ENCODE results near the gene ITSN1. TPM values are rescaled to one million over a fixed set of nuclear protein-coding genes. Genes with fewer than 3 reads are reported as not detected.

The ITSN1 gene
- total RNA-seq, 1 donor from 2014 or later, result 44.0 TPM

DNA sequence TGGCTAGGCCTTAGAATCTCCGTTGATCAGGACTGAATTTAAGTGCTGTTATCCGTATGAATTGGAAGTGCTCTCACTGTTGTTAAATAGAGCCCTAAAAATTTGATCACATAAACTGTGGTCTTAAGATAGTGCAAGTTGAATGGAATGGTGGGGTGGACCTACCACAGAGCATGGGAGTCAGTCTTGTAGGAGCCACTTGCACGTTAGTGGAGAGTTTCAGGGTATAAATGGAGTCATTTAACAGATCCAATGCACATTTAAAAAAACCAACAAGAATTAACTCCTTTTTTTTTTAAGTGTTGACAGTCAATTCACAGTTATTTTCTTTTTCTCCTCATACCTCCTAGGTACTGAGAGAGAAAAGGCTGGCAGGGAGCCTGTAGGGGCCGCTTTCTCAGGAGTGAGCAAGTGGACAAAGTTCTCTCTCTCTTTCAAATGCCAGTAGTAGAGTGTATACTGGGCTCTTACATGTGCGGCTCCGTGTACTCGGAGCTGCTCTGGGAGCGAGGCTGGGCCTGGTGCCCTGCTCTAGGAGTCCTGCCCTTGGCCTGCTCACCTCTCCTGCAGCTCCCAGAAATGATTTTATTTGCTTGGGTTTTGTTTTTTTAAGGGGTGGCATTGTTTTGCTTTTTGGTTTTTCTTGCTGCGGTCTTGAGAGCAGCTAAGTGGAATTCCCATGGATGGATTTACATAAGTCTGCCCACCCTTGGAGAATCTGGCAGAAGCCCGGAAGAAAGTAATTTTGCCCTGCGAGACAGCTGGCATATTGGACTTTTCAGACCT lies 182.0 kb downstream of the ITSN1 start:
- Mint-ChIP-seq H3K4me1 (ENCODE audit: unreplicated experiment) (peaks cover 79% of the 10 kb centered on the region), H3K36me3 (ENCODE audit: unreplicated experiment) (peaks cover 32% of the 10 kb centered on the region), H3K27me3 (ENCODE audit: unreplicated experiment) (no peaks in the 10 kb centered on the region), H3K4me3 (ENCODE audit: unreplicated experiment) (peak overlapping the region; percentile 46), H3K27ac (ENCODE audit: unreplicated experiment) (peak overlapping the region; percentile 86), H3K9me3 (ENCODE audit: unreplicated experiment) (no peaks in the 10 kb centered on the region)
- TF ChIP-seq, protein P1, sequence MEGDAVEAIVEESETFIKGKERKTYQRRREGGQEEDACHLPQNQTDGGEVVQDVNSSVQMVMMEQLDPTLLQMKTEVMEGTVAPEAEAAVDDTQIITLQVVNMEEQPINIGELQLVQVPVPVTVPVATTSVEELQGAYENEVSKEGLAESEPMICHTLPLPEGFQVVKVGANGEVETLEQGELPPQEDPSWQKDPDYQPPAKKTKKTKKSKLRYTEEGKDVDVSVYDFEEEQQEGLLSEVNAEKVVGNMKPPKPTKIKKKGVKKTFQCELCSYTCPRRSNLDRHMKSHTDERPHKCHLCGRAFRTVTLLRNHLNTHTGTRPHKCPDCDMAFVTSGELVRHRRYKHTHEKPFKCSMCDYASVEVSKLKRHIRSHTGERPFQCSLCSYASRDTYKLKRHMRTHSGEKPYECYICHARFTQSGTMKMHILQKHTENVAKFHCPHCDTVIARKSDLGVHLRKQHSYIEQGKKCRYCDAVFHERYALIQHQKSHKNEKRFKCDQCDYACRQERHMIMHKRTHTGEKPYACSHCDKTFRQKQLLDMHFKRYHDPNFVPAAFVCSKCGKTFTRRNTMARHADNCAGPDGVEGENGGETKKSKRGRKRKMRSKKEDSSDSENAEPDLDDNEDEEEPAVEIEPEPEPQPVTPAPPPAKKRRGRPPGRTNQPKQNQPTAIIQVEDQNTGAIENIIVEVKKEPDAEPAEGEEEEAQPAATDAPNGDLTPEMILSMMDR (IDR thresholded peaks at IDR 0.05), result peak; percentile 53
- no peak for DNase-seq (ENCODE audit: extremely low spot score, unreplicated experiment)

DNA sequence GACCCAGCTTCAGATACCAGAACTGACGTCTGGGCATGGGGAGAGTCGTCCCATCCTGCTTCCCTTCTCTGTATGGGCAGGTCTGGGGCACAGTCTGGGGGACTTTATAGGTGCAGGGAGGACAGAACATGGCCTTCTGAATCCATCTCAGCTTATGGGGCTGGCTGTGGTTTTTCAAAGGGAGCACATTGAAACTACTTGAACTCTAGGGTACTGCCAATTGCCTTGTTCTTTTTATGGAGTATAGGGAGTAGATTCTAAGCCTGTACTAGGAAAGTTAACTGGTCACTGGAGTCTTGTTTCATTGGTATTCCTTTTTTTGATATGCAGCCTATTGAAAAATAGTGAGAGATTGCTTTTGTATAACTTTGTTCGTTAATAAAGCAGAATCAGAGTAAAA lies 183.1 kb downstream of the ITSN1 start:
- H3K4me3 Mint-ChIP-seq (ENCODE audit: unreplicated experiment), result peak overlapping the region; percentile 27
- H3K27ac Mint-ChIP-seq (ENCODE audit: unreplicated experiment), result peak overlapping the region; percentile 66
- H3K36me3 Mint-ChIP-seq (ENCODE audit: unreplicated experiment), result peaks cover 37% of the 10 kb centered on the region
- H3K9me3 Mint-ChIP-seq (ENCODE audit: unreplicated experiment), result no peaks in the 10 kb centered on the region
- no peaks in the 10 kb centered on the region for H3K27me3 Mint-ChIP-seq (ENCODE audit: unreplicated experiment)
- H3K4me1 Mint-ChIP-seq (ENCODE audit: unreplicated experiment), result peaks cover 75% of the 10 kb centered on the region
- no peak for DNase-seq (ENCODE audit: extremely low spot score, unreplicated experiment)
- TF ChIP-seq, protein P1 (IDR thresholded peaks at IDR 0.05), result no peak

DNA sequence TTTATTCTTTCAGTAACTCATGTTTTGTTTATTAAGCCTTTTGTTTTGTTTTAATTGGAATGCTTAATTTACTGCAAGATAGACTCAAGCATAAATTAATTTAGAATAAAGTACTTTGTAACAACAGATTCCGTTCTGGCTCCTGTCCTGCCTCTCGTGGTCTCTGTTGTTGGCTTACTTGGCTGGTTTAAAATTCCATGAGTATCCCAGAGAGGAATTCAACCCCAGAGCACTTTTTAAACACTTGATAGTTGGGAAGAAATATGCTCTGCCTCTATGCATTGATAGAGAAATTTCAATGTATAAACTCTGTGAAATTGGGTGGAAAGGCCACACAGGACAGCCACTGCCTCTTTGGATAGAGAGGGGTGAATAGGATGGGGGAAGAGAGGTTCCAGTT lies 183.6 kb downstream of the ITSN1 start:
- H3K27me3 Mint-ChIP-seq (ENCODE audit: unreplicated experiment), result no peaks in the 10 kb centered on the region
- no peaks in the 10 kb centered on the region for H3K9me3 Mint-ChIP-seq (ENCODE audit: unreplicated experiment)
- DNase-seq (ENCODE audit: extremely low spot score, unreplicated experiment), result no peak
- H3K4me3 Mint-ChIP-seq (ENCODE audit: unreplicated experiment), result peak overlapping the region; percentile 27
- peak overlapping the region; percentile 66 for H3K27ac Mint-ChIP-seq (ENCODE audit: unreplicated experiment)
- H3K36me3 Mint-ChIP-seq (ENCODE audit: unreplicated experiment), result peaks cover 41% of the 10 kb centered on the region
- TF ChIP-seq, protein P1 (IDR thresholded peaks at IDR 0.05), result no peak
- peaks cover 72% of the 10 kb centered on the region for H3K4me1 Mint-ChIP-seq (ENCODE audit: unreplicated experiment)

DNA sequence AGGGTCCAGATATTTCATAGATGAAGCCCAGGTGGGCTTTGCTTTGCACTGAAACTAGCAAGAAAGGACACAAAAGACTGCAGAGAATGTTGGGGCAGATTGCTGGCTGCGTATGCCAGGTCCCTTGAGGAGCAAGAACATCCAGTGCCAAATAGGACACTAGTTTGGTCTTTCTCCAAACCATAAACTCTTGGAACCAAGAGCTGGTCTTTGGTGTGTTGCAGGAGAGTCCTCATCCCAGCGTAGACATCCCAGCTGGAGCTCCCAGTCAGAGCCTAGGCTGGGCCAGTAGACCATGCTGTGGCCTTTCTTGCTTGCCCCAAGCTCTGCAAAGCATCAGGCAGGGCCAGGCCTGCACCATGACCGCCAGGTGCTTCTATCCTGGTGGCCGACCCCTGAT lies 185.8 kb downstream of the ITSN1 start:
- Mint-ChIP-seq H3K4me1 (ENCODE audit: unreplicated experiment) (peaks cover 54% of the 10 kb centered on the region), H3K27ac (ENCODE audit: unreplicated experiment) (no peak overlapping the region), H3K27me3 (ENCODE audit: unreplicated experiment) (no peaks in the 10 kb centered on the region), H3K4me3 (ENCODE audit: unreplicated experiment) (no peak overlapping the region), H3K9me3 (ENCODE audit: unreplicated experiment) (no peaks in the 10 kb centered on the region), H3K36me3 (ENCODE audit: unreplicated experiment) (peaks cover 57% of the 10 kb centered on the region)
- no peak for DNase-seq (ENCODE audit: extremely low spot score, unreplicated experiment)
- TF ChIP-seq, protein P1 (IDR thresholded peaks at IDR 0.05), result no peak

DNA sequence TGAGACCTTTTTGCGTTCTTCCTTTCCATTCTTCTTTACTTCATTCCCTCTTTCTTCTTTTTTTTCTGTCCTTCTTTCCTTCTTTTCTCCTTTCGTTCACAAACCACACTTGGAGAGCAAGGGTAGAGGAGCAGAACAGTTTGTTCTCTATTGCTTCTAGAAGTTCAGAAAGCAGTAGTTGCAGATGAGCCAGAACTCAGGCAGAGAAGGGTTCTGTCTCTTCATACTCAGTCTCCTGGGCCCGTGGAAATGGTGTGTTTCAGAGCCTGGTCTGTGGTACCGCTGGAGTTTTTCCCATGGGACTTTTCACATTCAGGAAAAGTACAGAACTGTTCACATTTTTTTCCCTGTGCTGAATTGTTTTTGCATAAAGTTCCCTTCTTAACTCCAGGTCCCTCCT lies 186.3 kb downstream of the ITSN1 start:
- Mint-ChIP-seq H3K27me3 (ENCODE audit: unreplicated experiment) (no peaks in the 10 kb centered on the region), H3K4me3 (ENCODE audit: unreplicated experiment) (no peak overlapping the region), H3K27ac (ENCODE audit: unreplicated experiment) (no peak overlapping the region), H3K4me1 (ENCODE audit: unreplicated experiment) (peaks cover 50% of the 10 kb centered on the region), H3K9me3 (ENCODE audit: unreplicated experiment) (no peaks in the 10 kb centered on the region), H3K36me3 (ENCODE audit: unreplicated experiment) (peaks cover 53% of the 10 kb centered on the region)
- TF ChIP-seq, protein P1 (IDR thresholded peaks at IDR 0.05), result no peak
- DNase-seq (ENCODE audit: extremely low spot score, unreplicated experiment), result no peak

Data from osteocyte (in vitro differentiated cells).